ENCODE measurements around the gene MRPS22.
A peak's percentile ranks its signal among the peaks of the same experiment; 100 is the strongest.

The MRPS22 gene

DNA sequence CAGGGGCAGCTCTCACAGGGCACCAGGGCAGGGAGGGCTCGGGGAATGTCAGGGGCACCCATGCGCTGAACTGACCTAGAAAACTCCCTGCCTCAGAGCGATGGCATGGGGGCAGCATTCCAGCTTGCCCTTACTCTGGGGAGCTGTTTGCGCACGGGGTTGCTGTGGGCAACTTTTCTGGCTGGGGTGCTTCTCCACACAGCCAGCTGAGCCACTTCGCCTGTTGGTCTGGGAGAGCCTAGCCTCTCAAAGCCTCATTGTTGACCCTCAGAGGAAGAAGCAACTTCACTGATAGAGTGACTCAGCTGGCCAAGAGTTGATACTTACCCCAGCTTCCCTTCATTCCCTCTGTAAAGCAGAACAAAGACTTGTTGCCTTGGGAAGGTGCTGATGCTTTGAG, 42.6 kb upstream of the MRPS22 start:
- H3K36me3 ChIP-seq (ENCODE audit: insufficient read depth, low read length) = no peaks in the 10 kb centered on the region
- H3K4me1 ChIP-seq (ENCODE audit: insufficient read depth, low read length, poor library complexity, severe bottlenecking) = peaks cover 23% of the 10 kb centered on the region
- no peaks in the 10 kb centered on the region for H3F3A ChIP-seq (ENCODE audit: low read depth)
- no peaks in the 10 kb centered on the region for H3K27me3 ChIP-seq (ENCODE audit: insufficient read depth, low read length, poor library complexity, severe bottlenecking)
- H3K9ac ChIP-seq (ENCODE audit: low read depth, low read length, poor library complexity, severe bottlenecking) = peak overlapping the region; percentile 17
- no peaks in the 10 kb centered on the region for H4K20me1 ChIP-seq (ENCODE audit: insufficient read depth, low read length, poor library complexity, severe bottlenecking)
- TF ChIP-seq EZH2phosphoT487 (IDR thresholded peaks at IDR 0.05; ENCODE audit: borderline replicate concordance) = no peak
- TF ChIP-seq, protein P1, sequence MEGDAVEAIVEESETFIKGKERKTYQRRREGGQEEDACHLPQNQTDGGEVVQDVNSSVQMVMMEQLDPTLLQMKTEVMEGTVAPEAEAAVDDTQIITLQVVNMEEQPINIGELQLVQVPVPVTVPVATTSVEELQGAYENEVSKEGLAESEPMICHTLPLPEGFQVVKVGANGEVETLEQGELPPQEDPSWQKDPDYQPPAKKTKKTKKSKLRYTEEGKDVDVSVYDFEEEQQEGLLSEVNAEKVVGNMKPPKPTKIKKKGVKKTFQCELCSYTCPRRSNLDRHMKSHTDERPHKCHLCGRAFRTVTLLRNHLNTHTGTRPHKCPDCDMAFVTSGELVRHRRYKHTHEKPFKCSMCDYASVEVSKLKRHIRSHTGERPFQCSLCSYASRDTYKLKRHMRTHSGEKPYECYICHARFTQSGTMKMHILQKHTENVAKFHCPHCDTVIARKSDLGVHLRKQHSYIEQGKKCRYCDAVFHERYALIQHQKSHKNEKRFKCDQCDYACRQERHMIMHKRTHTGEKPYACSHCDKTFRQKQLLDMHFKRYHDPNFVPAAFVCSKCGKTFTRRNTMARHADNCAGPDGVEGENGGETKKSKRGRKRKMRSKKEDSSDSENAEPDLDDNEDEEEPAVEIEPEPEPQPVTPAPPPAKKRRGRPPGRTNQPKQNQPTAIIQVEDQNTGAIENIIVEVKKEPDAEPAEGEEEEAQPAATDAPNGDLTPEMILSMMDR (conservative IDR thresholded peaks at IDR 0.05; ENCODE audit: low read length) = no peak
- no peak overlapping the region for H3K4me3 ChIP-seq (ENCODE audit: low read length, poor library complexity, severe bottlenecking)
- no peaks in the 10 kb centered on the region for H3K79me2 ChIP-seq (ENCODE audit: insufficient read depth, low read length)
- H3K9me3 ChIP-seq (ENCODE audit: insufficient read depth, low read depth, low read length) = no peaks in the 10 kb centered on the region
- H2AFZ ChIP-seq (ENCODE audit: low read length) = no peak overlapping the region
- no peak overlapping the region for H3K4me2 ChIP-seq (ENCODE audit: low read depth, low read length, poor library complexity, severe bottlenecking)
- H3K9me2 ChIP-seq (replicated peaks; ENCODE audit: low read depth, low read length) = no peaks in the 10 kb centered on the region

GRCh38 chr3:139301654-139302053, 42.2 kb upstream of the MRPS22 start:
- TF ChIP-seq EZH2phosphoT487 (IDR thresholded peaks at IDR 0.05; ENCODE audit: borderline replicate concordance) = no peak
- TF ChIP-seq, protein P1 (conservative IDR thresholded peaks at IDR 0.05; ENCODE audit: low read length) = no peak
- H3K9me2 ChIP-seq (replicated peaks; ENCODE audit: low read depth, low read length) = no peaks in the 10 kb centered on the region
- no peaks in the 10 kb centered on the region for H3K36me3 ChIP-seq (ENCODE audit: insufficient read depth, low read length)
- H3K4me3 ChIP-seq (ENCODE audit: low read length, poor library complexity, severe bottlenecking) = no peak overlapping the region
- peaks cover 23% of the 10 kb centered on the region for H3K4me1 ChIP-seq (ENCODE audit: insufficient read depth, low read length, poor library complexity, severe bottlenecking)
- H3K79me2 ChIP-seq (ENCODE audit: insufficient read depth, low read length) = no peaks in the 10 kb centered on the region
- no peaks in the 10 kb centered on the region for H3F3A ChIP-seq (ENCODE audit: low read depth)
- H3K9ac ChIP-seq (ENCODE audit: low read depth, low read length, poor library complexity, severe bottlenecking) = peak overlapping the region; percentile 17
- H4K20me1 ChIP-seq (ENCODE audit: insufficient read depth, low read length, poor library complexity, severe bottlenecking) = no peaks in the 10 kb centered on the region
- H2AFZ ChIP-seq (ENCODE audit: low read length) = 0 out of 2 replicates have a peak overlapping the region, but pooled peaks have one; percentile 36
- H3K9me3 ChIP-seq (ENCODE audit: insufficient read depth, low read depth, low read length) = no peaks in the 10 kb centered on the region
- no peak overlapping the region for H3K4me2 ChIP-seq (ENCODE audit: low read depth, low read length, poor library complexity, severe bottlenecking)
- no peaks in the 10 kb centered on the region for H3K27me3 ChIP-seq (ENCODE audit: insufficient read depth, low read length, poor library complexity, severe bottlenecking)

DNA sequence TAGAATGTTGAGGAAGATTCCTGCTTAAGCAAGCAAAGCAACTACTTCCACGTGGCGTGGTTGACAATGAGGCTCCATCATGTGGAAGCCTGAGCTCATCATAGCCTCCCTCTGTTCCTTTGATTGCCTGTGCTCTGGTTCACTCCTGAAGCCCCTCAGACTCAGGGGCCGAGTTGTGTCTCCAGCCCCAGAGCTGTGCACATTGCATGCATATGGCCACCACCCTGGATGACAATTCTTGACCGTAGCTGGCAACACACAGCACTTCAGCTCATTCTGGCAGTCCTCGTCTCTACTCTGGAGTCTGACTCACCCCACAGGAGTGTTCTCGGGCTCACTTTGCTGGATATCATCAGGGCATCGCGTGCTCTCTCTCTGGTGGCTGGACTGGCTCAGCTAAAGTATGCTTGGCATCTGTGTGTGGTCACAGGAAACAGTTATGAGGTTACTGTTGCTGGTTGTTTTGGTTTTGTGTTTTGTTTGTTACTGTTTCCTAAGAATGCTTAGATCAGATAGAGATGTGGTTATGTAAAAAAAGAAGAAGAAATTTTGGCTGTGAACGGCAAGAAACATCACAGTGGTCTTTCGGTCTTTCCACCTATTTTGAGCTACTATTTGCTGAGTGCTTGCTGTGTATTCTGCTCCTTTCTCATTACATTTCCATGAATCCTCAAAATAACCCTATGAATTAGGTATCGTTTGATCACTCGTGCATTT, 41.6 kb upstream of the MRPS22 start:
- H3K9me3 ChIP-seq (ENCODE audit: insufficient read depth, low read depth, low read length) = no peaks in the 10 kb centered on the region
- no peaks in the 10 kb centered on the region for H4K20me1 ChIP-seq (ENCODE audit: insufficient read depth, low read length, poor library complexity, severe bottlenecking)
- peak overlapping the region; percentile 36 for H2AFZ ChIP-seq (ENCODE audit: low read length)
- no peaks in the 10 kb centered on the region for H3F3A ChIP-seq (ENCODE audit: low read depth)
- H3K79me2 ChIP-seq (ENCODE audit: insufficient read depth, low read length) = no peaks in the 10 kb centered on the region
- peak overlapping the region; percentile 47 for H3K4me3 ChIP-seq (ENCODE audit: low read length, poor library complexity, severe bottlenecking)
- H3K4me2 ChIP-seq (ENCODE audit: low read depth, low read length, poor library complexity, severe bottlenecking) = peak overlapping the region; percentile 79
- peak overlapping the region; percentile 36 for H3K9ac ChIP-seq (ENCODE audit: low read depth, low read length, poor library complexity, severe bottlenecking)
- H3K4me1 ChIP-seq (ENCODE audit: insufficient read depth, low read length, poor library complexity, severe bottlenecking) = peaks cover 23% of the 10 kb centered on the region
- no peaks in the 10 kb centered on the region for H3K27me3 ChIP-seq (ENCODE audit: insufficient read depth, low read length, poor library complexity, severe bottlenecking)
- no peaks in the 10 kb centered on the region for H3K36me3 ChIP-seq (ENCODE audit: insufficient read depth, low read length)
- no peak for TF ChIP-seq EZH2phosphoT487 (IDR thresholded peaks at IDR 0.05; ENCODE audit: borderline replicate concordance)
- TF ChIP-seq, protein P1 (conservative IDR thresholded peaks at IDR 0.05; ENCODE audit: low read length) = no peak
- H3K9me2 ChIP-seq (replicated peaks; ENCODE audit: low read depth, low read length) = no peaks in the 10 kb centered on the region

Data from Loucy (cell line).